Stimulated activated memory B cell treated with anti-CD40 and anti-IgM and Interleukin-4, amounts not matched to agents 10 μg/mL and 1 μg/mL and 100 μg/mL, for 72 hours (primary cell): ENCODE measurements around the gene NFIL3.
"Not testable (repeated sequence)": the region's sequence is repeated elsewhere in the genome, so short reads cannot be mapped to it uniquely, and the experiment has no call there.

Experiments used
- ATAC-seq: fragments of 150-1000 bp; cut with Tn5 transposase; 2 replicates; pipeline ENCODE4 v1.10.0; 2021
- H3K27ac Mint-ChIP-seq: one replicate; pipeline ENCODE4 v1.8.0; 2022; ENCODE audit warnings: mild to moderate bottlenecking, mixed read lengths
- H3K27me3 Mint-ChIP-seq: one replicate; pipeline ENCODE4 v1.8.0; 2022; ENCODE audit warnings: mixed read lengths
- H3K36me3 Mint-ChIP-seq: one replicate; pipeline ENCODE4 v1.8.0; 2022; ENCODE audit warnings: mixed read lengths
- H3K4me1 Mint-ChIP-seq: one replicate; pipeline ENCODE4 v1.8.0; 2022; ENCODE audit warnings: mixed read lengths
- H3K4me3 Mint-ChIP-seq: one replicate; pipeline ENCODE4 v1.8.0; 2022; ENCODE audit warnings: mild to moderate bottlenecking, moderate library complexity, mixed read lengths
- H3K9me3 Mint-ChIP-seq: one replicate; pipeline ENCODE4 v1.8.0; 2022; ENCODE audit warnings: mixed read lengths

Gene NFIL3

GRCh38 chr9:91423785-91424402 lies at the start of gene NFIL3:
Gene NFIL3, minus strand, starts transcription at chr9:91423832. Its CDS starts 13,098 bp downstream, at chr9:91410734.
- Mint-ChIP-seq H3K36me3 (peaks cover 29% of the 10 kb centered on the region), H3K27me3 (peaks cover 10% of the 10 kb centered on the region), H3K9me3 (no peaks in the 10 kb centered on the region), H3K4me1 (peaks cover 66% of the 10 kb centered on the region), H3K4me3 (peak within 1 kb of the TSS; percentile 95), H3K27ac (peak within 1 kb of the TSS; percentile 98)
- ATAC-seq: peak; percentile 90

DNA sequence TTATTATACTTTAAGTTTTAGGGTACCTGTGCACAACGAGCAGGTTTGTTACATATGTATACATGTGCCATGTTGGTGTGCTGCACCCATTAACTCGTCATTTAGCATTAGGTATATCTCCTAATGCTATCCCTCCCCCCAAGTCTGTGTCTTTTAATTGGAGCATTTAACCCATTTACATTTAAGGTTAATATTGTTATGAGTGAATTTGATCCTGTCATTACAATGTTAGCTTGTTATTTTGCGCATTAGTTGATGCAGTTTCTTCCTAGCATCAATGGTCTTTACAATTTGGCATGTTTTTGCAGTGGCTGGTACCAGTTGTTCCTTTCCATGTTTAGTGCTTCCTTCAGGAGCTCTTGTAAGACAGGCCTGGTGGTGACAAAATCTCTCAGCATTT lies 47.9 kb upstream of the NFIL3 start:
- not testable (repeated sequence) for H3K27ac Mint-ChIP-seq, H3K4me1 Mint-ChIP-seq, H3K36me3 Mint-ChIP-seq, ATAC-seq, H3K4me3 Mint-ChIP-seq
- Mint-ChIP-seq H3K27me3 (peaks cover 44% of the 10 kb centered on the region), H3K9me3 (peaks cover 14% of the 10 kb centered on the region)

GRCh38 chr9:91465420-91465819 lies 41.8 kb upstream of the NFIL3 start:
- H3K27ac Mint-ChIP-seq: no peak overlapping the region
- no peak overlapping the region for H3K4me3 Mint-ChIP-seq
- no peaks in the 10 kb centered on the region for H3K4me1 Mint-ChIP-seq
- H3K27me3 Mint-ChIP-seq: peaks cover 46% of the 10 kb centered on the region
- H3K9me3 Mint-ChIP-seq: peaks cover 18% of the 10 kb centered on the region
- peaks cover 11% of the 10 kb centered on the region for H3K36me3 Mint-ChIP-seq
- ATAC-seq: no peak

GRCh38 chr9:91458906-91459305 lies 35.3 kb upstream of the NFIL3 start:
- no peaks in the 10 kb centered on the region for H3K36me3 Mint-ChIP-seq
- no peak for ATAC-seq
- H3K27me3 Mint-ChIP-seq: peaks cover 33% of the 10 kb centered on the region
- H3K4me3 Mint-ChIP-seq: no peak overlapping the region
- H3K9me3 Mint-ChIP-seq: no peaks in the 10 kb centered on the region
- H3K4me1 Mint-ChIP-seq: no peaks in the 10 kb centered on the region
- H3K27ac Mint-ChIP-seq: no peak overlapping the region

- no peaks in the 10 kb centered on the region for H3K9me3 Mint-ChIP-seq
- H3K4me1 Mint-ChIP-seq: no peaks in the 10 kb centered on the region
- H3K27ac Mint-ChIP-seq: no peak overlapping the region
- no peaks in the 10 kb centered on the region for H3K36me3 Mint-ChIP-seq
- peaks cover 30% of the 10 kb centered on the region for H3K27me3 Mint-ChIP-seq
- ATAC-seq: no peak
- no peak overlapping the region for H3K4me3 Mint-ChIP-seq
These were observed 29.2 kb upstream of the NFIL3 start for GRCh38 chr9:91452844-91453243.

DNA sequence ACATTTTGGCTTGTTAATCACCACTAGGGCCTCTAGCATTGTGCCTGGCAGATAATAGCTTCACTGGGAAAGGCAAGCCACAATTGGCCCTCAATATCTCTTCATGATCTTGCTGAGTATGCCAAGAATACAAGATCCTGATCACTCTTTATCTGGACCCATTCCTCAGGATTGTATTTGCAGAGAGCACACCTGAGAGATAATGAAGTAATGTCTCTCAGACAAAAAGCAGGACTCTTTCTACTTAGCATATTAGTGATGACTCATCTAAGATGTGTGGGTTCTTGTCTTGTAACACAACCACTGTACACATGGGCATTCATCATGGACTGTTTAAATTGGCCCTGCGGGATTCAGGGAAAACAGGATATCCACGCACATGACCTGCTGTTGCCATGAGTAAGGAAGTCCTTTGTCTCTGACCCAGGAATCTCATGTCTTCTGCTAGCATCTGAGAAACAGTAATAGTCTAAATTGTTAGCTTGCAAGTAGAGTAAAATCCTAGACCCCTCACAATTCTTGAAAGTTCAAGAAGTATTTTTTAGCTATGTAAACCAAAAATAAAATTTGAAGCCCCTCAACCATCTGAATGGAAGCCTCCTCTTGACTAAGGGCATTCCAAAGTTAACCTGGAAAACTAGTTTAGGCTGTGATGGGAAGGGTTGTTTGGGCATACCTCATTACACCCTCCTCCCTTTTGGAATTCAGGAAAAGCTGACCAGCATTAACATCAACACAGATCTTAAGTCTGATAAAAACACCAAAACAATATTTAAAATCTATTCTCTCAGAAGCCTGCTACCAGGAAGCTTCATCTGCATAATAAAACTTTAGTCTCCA lies 28.0 kb upstream of the NFIL3 start:
- H3K4me3 Mint-ChIP-seq: no peak overlapping the region
- no peaks in the 10 kb centered on the region for H3K4me1 Mint-ChIP-seq
- ATAC-seq: no peak
- H3K9me3 Mint-ChIP-seq: peaks cover 1% of the 10 kb centered on the region
- no peaks in the 10 kb centered on the region for H3K36me3 Mint-ChIP-seq
- no peak overlapping the region for H3K27ac Mint-ChIP-seq
- H3K27me3 Mint-ChIP-seq: peaks cover 30% of the 10 kb centered on the region

- H3K4me1 Mint-ChIP-seq: no peaks in the 10 kb centered on the region
These were observed 21.5 kb upstream of the NFIL3 start for GRCh38 chr9:91445135-91445534.

GRCh38 chr9:91443994-91444392 lies 20.4 kb upstream of the NFIL3 start:
- Mint-ChIP-seq H3K4me3 (no peak overlapping the region), H3K9me3 (peaks cover 17% of the 10 kb centered on the region), H3K36me3 (no peaks in the 10 kb centered on the region), H3K27ac (no peak overlapping the region), H3K27me3 (peaks cover 34% of the 10 kb centered on the region), H3K4me1 (no peaks in the 10 kb centered on the region)
- ATAC-seq: no peak

More at GRCh38 chr9:91445135-91445534, 21.5 kb upstream of the NFIL3 start:
- H3K4me3 Mint-ChIP-seq: no peak overlapping the region
- H3K27ac Mint-ChIP-seq: no peak overlapping the region
- H3K36me3 Mint-ChIP-seq: no peaks in the 10 kb centered on the region
- H3K9me3 Mint-ChIP-seq: peaks cover 17% of the 10 kb centered on the region
- no peak for ATAC-seq
- peaks cover 30% of the 10 kb centered on the region for H3K27me3 Mint-ChIP-seq

DNA sequence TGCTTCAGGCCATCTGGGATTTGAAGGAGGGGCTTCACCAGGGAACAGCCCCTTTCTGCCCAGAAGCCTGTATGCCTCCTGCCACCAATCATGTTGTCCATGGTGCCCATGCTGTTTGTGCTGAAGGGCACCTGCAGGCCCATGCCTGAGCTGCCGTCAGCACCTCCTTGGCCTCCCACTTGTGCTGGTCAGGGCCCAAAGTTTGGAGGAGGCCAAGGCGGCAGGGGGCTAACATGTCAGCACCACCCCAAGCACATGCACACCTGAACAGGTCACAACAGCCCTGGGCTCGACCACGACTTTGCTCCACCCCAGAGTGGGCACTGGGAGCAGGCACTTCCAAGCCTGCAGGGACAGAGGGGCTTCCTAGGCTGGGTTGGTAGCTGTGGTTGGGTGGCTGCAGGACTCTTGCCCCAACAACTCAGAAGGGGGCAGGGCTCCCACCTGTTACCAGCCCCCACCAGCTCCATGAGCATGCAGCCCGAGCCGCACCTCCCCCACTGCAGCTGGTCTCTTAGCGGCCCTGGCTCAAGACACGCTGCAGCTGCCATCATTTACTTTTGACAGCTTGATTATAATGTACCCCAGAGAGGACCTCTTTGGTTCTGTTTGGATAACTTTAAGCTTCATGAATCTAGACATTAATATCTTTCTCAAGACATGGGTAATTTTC lies 19.8 kb upstream of the NFIL3 start:
- H3K36me3 Mint-ChIP-seq: no peaks in the 10 kb centered on the region
- peaks cover 35% of the 10 kb centered on the region for H3K27me3 Mint-ChIP-seq
- no peaks in the 10 kb centered on the region for H3K4me1 Mint-ChIP-seq
- ATAC-seq: no peak
- H3K4me3 Mint-ChIP-seq: no peak overlapping the region
- H3K27ac Mint-ChIP-seq: no peak overlapping the region
- H3K9me3 Mint-ChIP-seq: peaks cover 17% of the 10 kb centered on the region

DNA sequence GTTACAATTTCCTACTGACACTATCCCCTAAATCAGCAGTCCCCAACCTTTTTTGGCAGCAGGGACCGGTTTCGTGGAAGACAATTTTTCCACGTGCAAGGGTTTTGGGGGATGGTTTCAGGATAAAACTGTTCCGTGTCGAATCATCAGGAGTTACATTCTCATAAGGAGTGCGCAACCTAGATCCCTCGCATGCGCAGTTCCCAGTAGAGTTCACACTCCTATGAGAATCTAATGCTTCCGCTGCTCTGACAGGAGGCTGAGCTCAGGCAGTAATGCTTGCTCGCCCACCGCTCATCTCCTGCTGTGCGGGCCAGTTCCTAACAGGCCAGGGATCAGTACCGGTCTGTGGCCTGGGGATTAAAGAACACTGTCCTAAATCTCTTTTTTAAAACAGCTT lies 13.2 kb upstream of the NFIL3 start:
- H3K27me3 Mint-ChIP-seq: peaks cover 19% of the 10 kb centered on the region
- H3K4me1 Mint-ChIP-seq: peaks cover 6% of the 10 kb centered on the region
- H3K27ac Mint-ChIP-seq: no peak overlapping the region
- no peak for ATAC-seq
- H3K36me3 Mint-ChIP-seq: no peaks in the 10 kb centered on the region
- H3K4me3 Mint-ChIP-seq: no peak overlapping the region
- H3K9me3 Mint-ChIP-seq: no peaks in the 10 kb centered on the region

DNA sequence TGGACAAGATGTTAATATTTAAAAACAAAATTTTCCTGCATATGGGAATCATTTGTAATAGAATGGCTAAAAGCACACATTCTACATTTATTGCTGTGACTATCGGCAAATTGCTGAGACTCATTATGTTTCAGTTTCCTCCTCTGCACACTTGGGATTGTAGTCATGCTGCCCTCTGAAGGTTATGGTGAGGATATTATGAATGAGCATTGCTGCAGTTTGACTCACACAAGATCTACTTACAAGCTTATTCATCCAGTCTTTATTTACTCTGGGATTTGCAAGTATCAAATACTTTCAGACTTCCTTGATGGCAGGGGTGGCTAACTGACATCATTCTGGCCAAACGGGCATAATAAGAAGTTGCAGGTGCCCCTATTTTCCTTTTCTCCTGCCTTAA lies 9.5 kb upstream of the NFIL3 start:
- peaks cover 6% of the 10 kb centered on the region for H3K27me3 Mint-ChIP-seq
- H3K4me3 Mint-ChIP-seq: no peak overlapping the region
- H3K36me3 Mint-ChIP-seq: no peaks in the 10 kb centered on the region
- H3K9me3 Mint-ChIP-seq: no peaks in the 10 kb centered on the region
- H3K4me1 Mint-ChIP-seq: peaks cover 8% of the 10 kb centered on the region
- peak; percentile 83 for ATAC-seq
- H3K27ac Mint-ChIP-seq: no peak overlapping the region

GRCh38 chr9:91431485-91431884 lies 7.9 kb upstream of the NFIL3 start:
- peaks cover 10% of the 10 kb centered on the region for H3K27me3 Mint-ChIP-seq
- no peaks in the 10 kb centered on the region for H3K36me3 Mint-ChIP-seq
- H3K9me3 Mint-ChIP-seq: no peaks in the 10 kb centered on the region
- H3K4me1 Mint-ChIP-seq: peaks cover 19% of the 10 kb centered on the region
- no peak for ATAC-seq
- no peak overlapping the region for H3K27ac Mint-ChIP-seq
- no peak overlapping the region for H3K4me3 Mint-ChIP-seq

DNA sequence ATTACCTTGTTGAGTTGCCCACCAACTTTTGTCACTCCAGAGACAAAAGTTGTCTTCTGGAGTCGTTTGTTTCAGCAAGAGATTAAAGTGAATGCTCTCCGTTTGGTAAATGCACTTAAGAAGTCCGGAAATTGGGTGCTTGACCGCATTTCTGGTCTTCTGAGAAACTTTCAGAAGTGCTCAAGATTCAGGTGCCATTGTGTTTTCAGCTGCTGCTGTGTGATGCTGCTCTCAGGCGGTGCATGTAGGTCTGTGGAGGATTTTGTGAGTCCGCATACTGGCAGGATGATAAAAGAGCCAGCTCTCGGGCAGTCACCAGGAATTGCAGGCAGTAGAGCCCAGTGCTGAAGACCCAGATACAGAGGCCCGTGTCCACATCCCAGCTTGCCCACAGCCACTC lies 5.9 kb upstream of the NFIL3 start:
- Mint-ChIP-seq H3K36me3 (no peaks in the 10 kb centered on the region), H3K27me3 (peaks cover 10% of the 10 kb centered on the region), H3K27ac (no peak overlapping the region), H3K4me3 (no peak overlapping the region), H3K9me3 (no peaks in the 10 kb centered on the region), H3K4me1 (peaks cover 33% of the 10 kb centered on the region)
- ATAC-seq: no peak

GRCh38 chr9:91428927-91429351 lies 5.3 kb upstream of the NFIL3 start:
- H3K9me3 Mint-ChIP-seq: no peaks in the 10 kb centered on the region
- no peak overlapping the region for H3K27ac Mint-ChIP-seq
- peaks cover 10% of the 10 kb centered on the region for H3K27me3 Mint-ChIP-seq
- H3K4me1 Mint-ChIP-seq: peaks cover 35% of the 10 kb centered on the region
- H3K36me3 Mint-ChIP-seq: no peaks in the 10 kb centered on the region
- ATAC-seq: no peak
- no peak overlapping the region for H3K4me3 Mint-ChIP-seq

DNA sequence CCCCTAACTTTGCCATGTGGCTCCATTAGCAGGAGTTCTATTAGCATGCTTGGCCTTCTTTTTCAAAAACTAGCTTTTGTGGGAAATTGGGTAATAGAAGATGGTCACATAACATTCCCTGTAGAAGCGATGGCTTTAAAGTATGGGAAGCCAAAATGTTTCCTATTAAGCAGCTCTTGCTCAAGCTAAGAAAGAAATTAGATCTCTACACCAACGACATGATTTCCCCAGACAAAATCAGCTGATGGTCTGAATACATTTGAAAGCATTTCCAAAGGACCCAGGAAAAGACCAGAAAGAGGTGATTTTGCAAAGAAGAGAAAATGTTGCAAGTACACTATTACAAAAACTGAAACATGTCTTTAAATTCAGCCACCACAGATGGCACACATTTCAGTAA lies 4.8 kb upstream of the NFIL3 start:
- ATAC-seq: no peak
- Mint-ChIP-seq H3K36me3 (no peaks in the 10 kb centered on the region), H3K4me1 (peaks cover 35% of the 10 kb centered on the region), H3K4me3 (no peak overlapping the region), H3K9me3 (no peaks in the 10 kb centered on the region), H3K27me3 (peaks cover 10% of the 10 kb centered on the region), H3K27ac (peak overlapping the region; percentile 17)
